ENCODE data around the gene TMC1.

DNA sequence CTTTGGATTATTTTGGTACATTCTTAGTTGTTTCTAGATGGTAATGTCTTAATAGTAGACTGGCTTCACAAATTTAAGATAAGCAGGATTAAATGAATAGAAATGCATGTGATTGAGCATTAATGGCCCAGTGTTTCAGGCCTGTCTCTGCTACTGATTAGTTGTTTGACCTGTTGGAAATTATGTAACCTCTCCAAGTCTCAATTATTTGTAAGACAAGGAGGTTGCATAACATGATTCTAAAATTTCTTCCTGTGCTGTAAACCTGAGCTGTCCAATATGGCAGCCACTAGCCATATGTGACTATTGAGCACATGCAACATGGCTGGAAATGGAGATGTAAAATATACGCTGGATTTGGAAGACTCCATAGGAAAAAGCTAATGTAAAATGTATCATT lies 333.9 kb downstream of the TMC1 start:
- TF ChIP-seq CTCF (conservative IDR thresholded peaks at IDR 0.05) = no peak
- no peak for TF ChIP-seq ZFX (IDR thresholded peaks at IDR 0.05)
